Spinal cord (tissue), 10 donors: ENCODE results near the gene CEMP1. TPM values are rescaled to one million over a fixed set of nuclear protein-coding genes. Genes with fewer than 3 reads are reported as not detected.

Experiments
- DNase-seq, 6 donors: peaks; one replicate each; pipeline versions ENCODE4 v3.0.0 to v3.0.0-alpha.2; 2013 to 2015; ENCODE audit warnings: low spot score in 6 of 6, low read depth in 4 of 6
- H3K27ac ChIP-seq: one replicate; pipeline ENCODE4 v1.5.1; 2013; ENCODE audit warnings: low read depth, low read length, control low read depth
- H3K27me3 ChIP-seq: one replicate; pipeline ENCODE4 v1.6.1; 2013; ENCODE audit warnings: low read length; ENCODE audit not compliant: control insufficient read depth, insufficient read depth
- H3K36me3 ChIP-seq: one replicate; pipeline ENCODE4 v1.6.1; 2013; ENCODE audit warnings: low read length; ENCODE audit not compliant: control insufficient read depth, insufficient read depth
- H3K4me1 ChIP-seq: one replicate; pipeline ENCODE4 v1.6.1; 2013; ENCODE audit warnings: low read length; ENCODE audit not compliant: control insufficient read depth, insufficient read depth
- H3K4me3 ChIP-seq: one replicate; pipeline ENCODE4 v1.5.1; 2013; ENCODE audit warnings: low read depth, low read length, control low read depth
- H3K9me3 ChIP-seq: one replicate; pipeline ENCODE4 v1.6.1; 2013; ENCODE audit warnings: low read length; ENCODE audit not compliant: control insufficient read depth, insufficient read depth
- WGBS: methylation state at CpG from one replicate; pipeline ENCODE4 v1.1.5; 2013; ENCODE audit warnings: missing lambda C conversion rate; ENCODE audit not compliant: insufficient coverage; 5-methylcytosine and 5-hydroxymethylcytosine counted together
- polyA plus RNA-seq, 2 donors: library from polyadenylated mRNA; unstranded; fragments of 120-200 nt; gene quantifications; one replicate each; pipeline ENCODE4 v1.2.1, GENCODE V29; 2013; ENCODE audit not compliant: insufficient read length in 2 of 2
- total RNA-seq, 2 donors: library from RNA; depleted of rRNA in 1 of 2; stranded (reverse); fragments of 120-200 nt in 1 of 2; fragments of >200 nt in 1 of 2; gene quantifications; one replicate each; pipeline versions ENCODE4 v1.2.3 to v1.2.4, GENCODE V29; 2013 to 2014
- donor health status: healthy.

The CEMP1 gene
- total and polyA plus RNA-seq, 4 donors = 0.20 to 8.1 (median 3.5) TPM

DNA sequence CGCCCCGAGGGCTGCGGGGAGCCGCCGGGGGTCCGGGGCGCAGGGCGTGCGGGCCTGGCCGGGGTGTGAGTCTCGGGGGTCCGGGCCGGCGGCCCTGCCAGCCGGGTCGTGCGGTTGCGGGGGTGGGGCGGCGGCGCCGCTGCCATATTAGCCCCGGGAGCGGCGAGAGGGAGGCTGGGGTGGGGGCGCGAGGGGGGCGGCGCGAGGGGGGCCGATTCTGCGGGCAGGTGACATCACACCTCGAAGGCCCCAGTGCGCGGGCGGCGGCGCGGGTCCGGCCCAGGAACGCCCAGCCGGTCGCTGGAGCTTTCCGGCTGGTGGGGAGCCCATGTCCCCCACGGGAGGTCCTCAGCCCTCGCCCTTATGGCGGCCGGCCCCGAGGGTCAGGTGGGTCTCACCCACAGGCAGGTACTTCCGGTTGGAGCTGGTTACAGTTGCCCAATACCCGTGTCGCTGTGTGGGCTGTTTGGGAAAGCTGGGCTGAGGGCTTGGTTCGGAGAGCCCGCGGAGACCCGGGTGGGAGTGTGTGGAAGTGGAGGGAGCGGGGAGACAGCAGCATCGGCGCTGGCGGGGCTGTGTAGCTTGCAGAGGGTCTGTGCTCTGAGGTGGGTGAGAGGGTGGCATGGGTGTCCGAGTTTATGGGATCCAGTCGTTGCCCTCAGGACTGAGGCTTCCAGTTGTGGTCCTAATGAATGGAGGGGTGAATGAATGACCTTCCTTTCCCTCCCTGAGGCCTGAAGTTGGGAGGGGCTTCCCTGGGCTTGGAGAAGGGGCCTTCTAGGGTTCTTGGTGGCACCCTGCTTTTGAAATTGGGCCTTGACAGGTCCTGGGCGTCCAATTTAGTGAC, 16.7 kb downstream of the CEMP1 start:
- H3K4me1 ChIP-seq = peaks cover 73% of the 10 kb centered on the region
- WGBS = under 1% methylated on average over 58 of the region's 63 CpGs
- DNase-seq = peak in 1 of 6 donors; percentile 12

DNA sequence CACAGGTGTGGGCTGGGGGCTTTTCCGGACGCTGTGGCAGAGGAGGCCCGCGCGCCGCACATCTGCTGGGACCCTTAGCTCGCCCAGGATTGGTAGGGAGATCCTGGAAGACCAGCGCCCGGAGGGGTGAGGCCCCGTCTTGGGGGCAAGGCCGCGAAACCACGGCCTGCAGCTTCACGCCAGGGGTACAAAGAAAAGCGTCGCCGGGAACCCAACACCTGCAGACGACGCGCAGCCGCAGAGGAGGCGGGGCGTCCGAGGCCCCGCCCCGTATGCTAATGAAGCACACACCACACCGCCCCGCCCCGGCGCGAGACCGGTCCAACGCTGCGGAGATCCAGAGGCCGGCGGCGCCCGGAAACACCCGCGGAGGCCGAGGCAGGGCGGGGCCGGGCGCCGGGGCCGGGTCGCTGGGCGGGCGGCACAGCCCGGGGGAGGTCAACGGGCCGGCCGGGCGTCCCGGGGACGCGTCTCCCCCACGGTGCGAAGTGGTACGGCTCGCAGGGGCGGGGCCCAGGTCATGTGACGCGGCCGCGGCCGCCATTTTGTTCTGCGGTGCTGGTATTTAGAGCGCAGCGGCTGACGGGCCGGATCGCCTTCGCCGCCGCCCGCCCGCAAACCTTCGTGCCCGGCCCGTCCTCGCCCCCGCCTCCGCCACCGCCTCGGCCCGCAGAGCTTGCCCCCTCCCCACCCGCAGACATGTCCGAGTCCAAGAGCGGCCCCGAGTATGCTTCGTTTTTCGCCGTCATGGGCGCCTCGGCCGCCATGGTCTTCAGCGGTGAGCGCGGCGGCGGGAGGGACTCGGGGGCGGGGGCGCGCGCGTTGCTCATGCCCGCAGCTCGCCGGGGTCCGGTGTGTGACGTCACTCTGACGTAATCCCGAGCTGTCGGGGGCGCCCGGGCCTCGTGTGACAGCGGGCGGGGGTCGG, 17.5 kb downstream of the CEMP1 start, which contains the start of gene ATP6V0C:
Gene ATP6V0C, plus strand, starts transcription at position 548 of the 928 bp plus-strand sequence. Its CDS starts 152 bp downstream, at position 700.
- peak within 1 kb of the TSS; percentile 78 for H3K4me3 ChIP-seq
- H3K27ac ChIP-seq = peak within 1 kb of the TSS; percentile 79
- H3K36me3 ChIP-seq = peaks cover 33% of the 10 kb centered on the region
- H3K4me1 ChIP-seq = peaks cover 64% of the 10 kb centered on the region
- no peaks in the 10 kb centered on the region for H3K27me3 ChIP-seq
- DNase-seq = peak; percentile 68 to 97 (median 82)
- no peaks in the 10 kb centered on the region for H3K9me3 ChIP-seq
- under 1% methylated on average over 120 of the region's 122 CpGs for WGBS

More for the DNA sequence above, 16.7 kb downstream of the CEMP1 start:
- Histone ChIP-seq H3K27me3 (no peaks in the 10 kb centered on the region), H3K27ac (peak overlapping the region; percentile 79), H3K4me3 (peak overlapping the region; percentile 78), H3K36me3 (peaks cover 35% of the 10 kb centered on the region), H3K9me3 (no peaks in the 10 kb centered on the region)

DNA sequence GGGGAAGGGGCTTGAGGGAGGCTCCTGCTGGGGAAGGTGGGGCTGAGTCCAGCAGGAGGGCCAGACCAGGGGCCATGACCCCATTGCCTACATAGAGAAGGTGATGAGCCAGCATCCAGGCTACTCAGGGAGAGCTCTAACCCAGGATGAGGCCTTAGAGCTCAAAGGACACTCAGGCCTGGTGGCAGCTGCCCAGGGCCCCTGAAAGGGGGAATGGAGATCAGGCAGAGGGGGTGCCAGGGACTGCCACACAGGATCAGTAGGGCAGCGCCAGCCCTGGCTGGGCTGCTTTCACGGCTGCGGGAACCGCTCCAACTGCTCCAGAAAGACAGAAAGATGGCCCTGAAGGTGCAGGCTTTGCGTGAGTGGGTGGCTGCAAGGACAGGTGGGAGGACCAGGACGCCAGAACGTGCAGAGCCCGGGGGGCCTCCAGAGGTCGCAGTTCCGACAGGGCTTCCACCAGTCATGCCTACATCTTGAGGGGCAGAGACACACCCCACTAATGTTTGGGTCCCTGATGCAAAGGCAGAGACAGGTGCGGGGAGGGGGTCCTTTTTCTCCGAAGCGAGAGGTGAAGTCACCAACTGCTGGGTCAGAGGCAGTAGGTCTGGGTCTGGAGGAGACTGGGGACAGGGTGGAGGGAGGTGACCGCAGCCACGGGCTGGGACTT, 18.3 kb downstream of the CEMP1 start:
- WGBS = 10% methylated on average over 12 of the region's 15 CpGs
- H3K4me1 ChIP-seq = peaks cover 56% of the 10 kb centered on the region
- peak overlapping the region; percentile 63 for H3K27ac ChIP-seq
- H3K9me3 ChIP-seq = no peaks in the 10 kb centered on the region
- H3K4me3 ChIP-seq = peak overlapping the region; percentile 61
- H3K27me3 ChIP-seq = no peaks in the 10 kb centered on the region
- peaks cover 27% of the 10 kb centered on the region for H3K36me3 ChIP-seq
- DNase-seq = peak in 1 of 6 donors; percentile 43

DNA sequence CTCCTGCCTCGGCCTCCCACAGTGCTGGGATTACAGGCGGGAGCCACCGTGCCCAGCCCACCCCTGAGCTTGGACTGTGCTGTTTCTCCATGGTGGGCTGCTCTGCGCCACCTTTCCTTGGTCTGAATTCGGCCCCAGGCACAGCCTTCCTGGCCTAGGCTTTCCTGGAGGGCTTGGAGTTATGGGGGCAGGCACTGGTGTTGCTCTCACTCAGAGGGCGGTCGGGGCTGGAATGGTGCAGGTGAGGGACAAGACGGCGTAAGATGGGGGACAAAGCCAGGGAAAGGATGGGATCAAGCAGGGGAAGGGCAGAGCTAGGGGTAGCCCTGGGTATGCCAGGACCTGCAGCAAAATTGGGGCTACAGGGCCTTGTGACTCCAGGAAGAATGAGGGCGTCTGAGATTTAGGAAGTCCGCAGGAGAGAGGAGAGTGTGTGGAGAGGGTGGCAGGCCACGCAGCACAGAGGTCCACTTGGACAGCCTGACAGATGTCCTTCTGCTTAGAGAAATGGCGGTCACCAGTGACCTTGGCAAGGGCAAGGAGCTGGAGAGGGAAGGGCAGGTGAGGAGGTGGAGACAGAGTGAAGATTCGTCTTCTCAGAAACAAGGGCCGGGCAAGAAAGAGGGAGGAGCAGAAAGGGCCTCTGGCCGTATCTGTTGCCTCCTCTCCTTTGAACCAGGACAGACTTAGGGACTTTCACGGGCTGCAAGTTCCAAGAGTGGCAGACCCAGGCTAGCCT, 19.0 kb downstream of the CEMP1 start:
- no peak overlapping the region for H3K4me3 ChIP-seq
- H3K27me3 ChIP-seq = no peaks in the 10 kb centered on the region
- H3K36me3 ChIP-seq = peaks cover 29% of the 10 kb centered on the region
- peaks cover 49% of the 10 kb centered on the region for H3K4me1 ChIP-seq
- H3K27ac ChIP-seq = peak overlapping the region; percentile 63
- WGBS = 87% methylated on average over 17 of the region's 17 CpGs
- no peaks in the 10 kb centered on the region for H3K9me3 ChIP-seq
- no peak for DNase-seq

DNA sequence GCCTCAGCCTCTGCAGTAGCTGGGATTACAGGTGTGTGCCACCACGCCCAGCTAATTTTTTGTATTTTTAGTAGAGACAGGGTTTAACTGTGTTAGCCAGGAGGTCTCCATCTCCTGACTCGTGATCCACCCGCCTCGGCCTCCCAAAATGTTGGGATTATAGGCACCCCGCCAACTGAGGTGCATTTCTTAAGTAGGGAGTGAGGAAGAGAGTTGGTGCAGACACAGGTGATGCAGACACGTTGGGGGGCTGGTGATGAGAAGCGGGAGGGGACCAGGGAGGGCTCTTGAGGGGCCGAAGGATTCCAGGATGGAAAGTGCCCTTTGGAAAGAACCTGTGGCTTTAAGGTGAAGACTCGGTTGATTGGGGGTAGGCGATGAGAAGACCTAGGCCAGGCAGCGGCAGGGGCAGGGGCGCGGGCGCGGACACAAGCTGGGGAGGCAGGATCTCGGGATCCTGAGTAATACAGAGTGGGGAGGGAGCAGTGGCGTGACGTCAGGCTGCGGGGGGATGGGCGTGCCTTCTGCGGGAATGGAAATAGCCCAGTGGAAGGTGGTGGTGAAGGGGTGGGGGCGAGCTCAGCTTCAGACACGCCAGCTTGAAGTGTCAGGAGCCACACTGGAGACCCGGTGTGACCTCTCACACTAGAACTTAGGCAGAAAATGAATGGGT, 19.9 kb downstream of the CEMP1 start:
- WGBS = 38% methylated on average over 24 of the region's 24 CpGs
- Histone ChIP-seq H3K27me3 (no peaks in the 10 kb centered on the region), H3K4me3 (no peak overlapping the region), H3K27ac (no peak overlapping the region), H3K4me1 (peaks cover 40% of the 10 kb centered on the region), H3K36me3 (peaks cover 29% of the 10 kb centered on the region), H3K9me3 (no peaks in the 10 kb centered on the region)
- peak in 2 of 6 donors; percentile 46 to 47 for DNase-seq

DNA sequence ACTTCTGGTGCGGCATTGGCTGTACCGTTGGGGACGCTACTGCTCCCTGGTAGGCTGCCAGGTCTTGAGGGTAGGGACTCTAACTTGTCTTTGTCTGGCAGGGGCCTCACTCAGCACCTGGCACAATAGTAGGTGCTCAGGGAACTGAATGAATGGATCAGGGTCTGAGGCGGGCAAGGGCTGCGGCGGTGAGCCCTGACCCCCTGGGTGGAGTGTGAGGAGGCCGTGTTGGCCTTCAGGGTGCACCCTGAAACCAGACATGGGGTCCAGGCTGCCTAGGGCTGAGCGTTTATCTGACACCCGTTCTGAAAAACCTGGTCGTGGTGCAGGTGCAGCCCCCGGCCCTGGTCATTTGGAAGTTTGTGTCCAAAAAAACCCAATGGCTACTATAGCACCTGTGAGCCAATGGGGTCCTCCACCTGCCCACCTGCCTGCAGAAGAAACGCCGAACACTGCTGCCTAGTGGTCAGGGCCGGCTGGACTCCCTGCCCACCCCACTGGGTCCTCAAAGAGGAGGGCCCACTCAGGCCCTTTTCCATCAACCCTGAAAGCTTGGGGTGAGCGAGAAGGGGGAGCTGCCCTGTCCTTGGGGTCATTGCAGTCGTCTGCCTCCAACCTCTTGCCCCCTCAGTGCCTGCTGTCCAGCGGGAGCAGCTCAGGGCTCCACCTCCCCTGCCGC, 22.3 kb downstream of the CEMP1 start:
- H3K4me1 ChIP-seq = peaks cover 22% of the 10 kb centered on the region
- H3K27ac ChIP-seq = no peak overlapping the region

DNA sequence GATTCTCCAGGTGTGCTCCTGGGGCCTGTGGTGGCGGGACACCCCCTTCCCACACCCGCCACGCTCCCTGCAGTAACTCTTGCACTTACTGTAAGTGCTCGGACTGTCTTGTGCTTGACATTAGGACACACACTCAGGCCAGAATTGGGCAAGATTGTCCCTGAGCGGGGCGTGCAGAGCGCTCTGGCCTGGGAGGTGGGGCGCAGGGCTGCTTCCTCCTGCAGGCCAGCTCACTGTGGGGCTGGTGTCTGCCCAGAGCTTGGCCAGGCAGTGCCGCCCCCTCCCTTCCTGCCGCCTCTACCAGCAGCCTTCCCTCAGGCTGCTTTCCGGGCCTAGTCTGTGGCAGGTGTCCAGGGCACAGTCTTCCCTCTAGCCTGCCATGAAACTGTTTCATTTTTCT, 23.5 kb downstream of the CEMP1 start:
- 94% methylated on average over 9 of the region's 11 CpGs for WGBS

More for the DNA sequence above, 22.3 kb downstream of the CEMP1 start:
- H3K4me3 ChIP-seq = no peak overlapping the region
- WGBS = 86% methylated on average over 16 of the region's 18 CpGs
- H3K9me3 ChIP-seq = no peaks in the 10 kb centered on the region
- H3K27me3 ChIP-seq = no peaks in the 10 kb centered on the region
- no peak for DNase-seq
- H3K36me3 ChIP-seq = peaks cover 28% of the 10 kb centered on the region

DNA sequence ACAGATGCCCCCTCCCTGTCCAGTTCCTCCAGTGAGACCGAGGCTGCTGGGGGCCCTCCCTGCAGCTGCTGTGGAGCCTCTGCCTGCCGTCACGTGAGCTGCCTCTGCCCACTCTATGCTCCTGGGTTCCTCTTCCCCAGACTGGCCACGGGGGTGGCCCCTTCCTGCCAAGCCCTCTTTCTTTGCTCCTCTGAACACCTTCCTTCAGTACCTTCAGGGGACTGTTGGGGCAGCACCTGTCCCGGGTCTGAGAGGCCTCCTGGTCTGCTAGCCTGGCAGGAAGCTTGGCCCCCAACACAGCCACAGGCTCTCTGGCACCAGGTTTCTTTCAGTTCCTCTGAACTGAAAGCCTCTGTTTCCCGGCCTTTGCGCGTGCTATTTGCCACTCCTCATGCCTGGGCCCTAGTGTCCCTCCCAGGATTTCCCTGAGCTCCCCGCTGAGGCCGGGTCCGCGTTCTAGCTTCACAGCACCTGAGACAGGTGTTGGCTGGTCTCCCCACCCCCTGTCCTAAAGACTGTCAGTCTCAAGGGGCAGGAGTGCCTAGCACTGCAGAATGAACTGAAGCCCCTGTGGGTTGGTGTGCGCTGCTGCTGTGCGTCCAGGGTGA, 24.1 kb downstream of the CEMP1 start:
- Histone ChIP-seq H3K27me3 (no peaks in the 10 kb centered on the region), H3K4me3 (no peak overlapping the region), H3K9me3 (no peaks in the 10 kb centered on the region), H3K4me1 (peaks cover 19% of the 10 kb centered on the region), H3K27ac (no peak overlapping the region), H3K36me3 (peaks cover 37% of the 10 kb centered on the region)
- DNase-seq = no peak
- 80% methylated on average over 12 of the region's 14 CpGs for WGBS

More for the DNA sequence above, 23.5 kb downstream of the CEMP1 start:
- no peak for DNase-seq
- Histone ChIP-seq H3K36me3 (peaks cover 32% of the 10 kb centered on the region), H3K4me3 (no peak overlapping the region), H3K9me3 (no peaks in the 10 kb centered on the region), H3K27ac (no peak overlapping the region), H3K27me3 (no peaks in the 10 kb centered on the region), H3K4me1 (peaks cover 19% of the 10 kb centered on the region)
